Hepatic stellate cell (primary cell): ENCODE results near the gene TFF3.

Experiments used
- DNase-seq: peaks from one replicate; pipeline ENCODE4 v3.0.0; 2011; ENCODE audit warnings: low spot score

The TFF3 gene

GRCh38 chr21:42315296-42315891 is at the start of gene TFF3:
Gene TFF3, minus strand, starts transcription at chr21:42315409. Its CDS starts 35 bp downstream, at chr21:42315374.
- no peak for DNase-seq

- DNase-seq = no peak
Measured at GRCh38 chr21:42364304-42364865, 49.2 kb upstream of the TFF3 start.

- DNase-seq = no peak
Measured at GRCh38 chr21:42363312-42363711, 48.1 kb upstream of the TFF3 start.

- DNase-seq = no peak
Measured at GRCh38 chr21:42362700-42363099, 47.5 kb upstream of the TFF3 start.

GRCh38 chr21:42362198-42362597 is 47.0 kb upstream of the TFF3 start:
- no peak for DNase-seq

GRCh38 chr21:42361286-42361685 is 46.1 kb upstream of the TFF3 start:
- no peak for DNase-seq

- DNase-seq = no peak
Measured at GRCh38 chr21:42360317-42360716, 45.1 kb upstream of the TFF3 start.

- no peak for DNase-seq
Measured at GRCh38 chr21:42358937-42359336, 43.7 kb upstream of the TFF3 start.

GRCh38 chr21:42358261-42358660 is 43.1 kb upstream of the TFF3 start:
- no peak for DNase-seq

GRCh38 chr21:42357307-42357706 is 42.1 kb upstream of the TFF3 start:
- DNase-seq = no peak

- DNase-seq = no peak
Measured at GRCh38 chr21:42356650-42357049, 41.4 kb upstream of the TFF3 start.

GRCh38 chr21:42356046-42356445 is 40.8 kb upstream of the TFF3 start:
- DNase-seq = no peak

GRCh38 chr21:42353623-42354022 is 38.4 kb upstream of the TFF3 start:
- no peak for DNase-seq

GRCh38 chr21:42352441-42353095 is 37.4 kb upstream of the TFF3 start:
- no peak for DNase-seq

- DNase-seq = no peak
Measured at GRCh38 chr21:42351626-42352440, 36.6 kb upstream of the TFF3 start.

- DNase-seq = no peak
Measured at GRCh38 chr21:42350927-42351426, 35.8 kb upstream of the TFF3 start, which contains the start of gene TFF2. Gene TFF2, minus strand, starts transcription at chr21:42350994. Its CDS starts 37 bp downstream, at chr21:42350957.

- DNase-seq = no peak
Measured at GRCh38 chr21:42350318-42350910, 35.2 kb upstream of the TFF3 start.

- DNase-seq = no peak
Measured at GRCh38 chr21:42349420-42350317, 34.5 kb upstream of the TFF3 start.

- DNase-seq = no peak
Measured at GRCh38 chr21:42348762-42349161, 33.6 kb upstream of the TFF3 start.

GRCh38 chr21:42347601-42348327 is 32.6 kb upstream of the TFF3 start:
- no peak for DNase-seq
